NCI-H146 treated with DMSO at 0.1 percent for 48 hours (cell line): ENCODE data around the gene SEMA3C.
A peak's percentile ranks its signal among the peaks of the same experiment; 100 is the strongest.

Source experiments
- DNase-seq: peaks from one replicate; lab custom pipeline; 2025; ENCODE audit not compliant: unreplicated experiment; lab: John Stamatoyannopoulos, UW

Gene SEMA3C

DNA sequence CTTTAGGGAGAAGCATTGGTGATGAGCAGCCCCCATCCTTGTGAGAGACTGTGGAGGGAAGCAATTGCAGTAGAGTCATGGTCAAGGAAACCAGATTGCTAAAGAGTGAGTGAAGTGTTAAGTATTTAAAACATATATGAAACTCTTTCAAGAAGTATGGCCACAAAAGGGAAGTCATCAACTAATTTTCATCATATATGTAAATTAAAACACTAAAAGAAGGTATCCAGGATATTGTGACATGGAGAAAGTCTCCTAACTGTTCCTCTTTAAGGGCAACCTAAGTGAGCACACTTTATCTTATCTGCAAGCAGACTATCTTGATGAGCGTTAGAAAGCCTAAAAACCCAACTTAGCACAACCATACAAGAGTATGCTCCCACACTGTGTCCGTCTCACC, 210.7 kb downstream of the SEMA3C start:
- no peak for DNase-seq

GRCh38 chr7:80707318-80707717, 211.5 kb downstream of the SEMA3C start:
- no peak for DNase-seq

GRCh38 chr7:80705130-80705781, 213.6 kb downstream of the SEMA3C start:
- no peak for DNase-seq

- no peak for DNase-seq
Measured at GRCh38 chr7:80703272-80703671, 215.6 kb downstream of the SEMA3C start.

- no peak for DNase-seq
Measured at GRCh38 chr7:80699721-80700256, 219.1 kb downstream of the SEMA3C start.

DNA sequence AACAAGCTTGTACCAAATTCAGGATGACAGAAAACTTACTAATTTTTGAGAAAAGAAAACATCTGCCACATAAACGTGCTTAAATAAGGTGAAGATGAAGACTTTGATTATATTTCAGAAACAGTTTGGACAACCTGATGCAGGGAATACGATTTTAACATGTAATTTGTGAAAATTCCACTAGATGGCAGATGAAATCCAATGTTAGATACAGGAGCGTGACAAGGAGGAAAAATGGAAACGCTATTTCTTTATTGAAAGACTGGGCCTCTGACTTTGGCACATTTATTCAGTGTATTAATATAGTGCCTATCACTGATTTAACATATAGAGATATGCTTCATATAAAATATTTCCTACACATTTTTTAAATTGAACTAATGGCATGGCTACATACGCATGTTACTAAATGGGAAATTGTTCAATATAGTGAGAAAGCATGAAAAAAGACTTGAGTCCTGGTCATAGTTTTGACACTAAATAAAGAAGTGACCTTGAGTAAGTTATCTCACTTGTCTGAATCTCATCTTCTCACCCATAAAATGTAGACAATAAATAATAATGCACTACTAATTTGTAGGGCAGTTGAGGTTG, 219.7 kb downstream of the SEMA3C start:
- peak; percentile 24 for DNase-seq
